A549 (cell line): Measurements from ENCODE around the gene B4GALT1. TPM values are rescaled to one million over a fixed set of nuclear protein-coding genes. Genes with fewer than 3 reads are reported as not detected.

Source experiments
- ATAC-seq, 2 experiments: fragments of 200-7000 bp in 1 of 2; fragments of >200 bp in 1 of 2; cut with Nextera tagmentation in 1 of 2; cut with Tn5 transposase in 1 of 2; 3 replicates each; pipeline versions ENCODE4 v1.8.0 to v1.9.1; 2018 to 2020; ENCODE audit warnings: mild to moderate bottlenecking in 1 of 2, moderate library complexity in 1 of 2
- CTCF ChIA-PET: fragments of 300-600 bp; sonication (Branson Sonifier 250); formaldehyde crosslinking; extraction: SDS; loops from one replicate; lab custom pipeline; 2021; ENCODE audit warnings: antibody characterized with exemption, inconsistent platforms; lab: Yijun Ruan, JAX
- POLR2A ChIA-PET: fragments of 350-600 bp; formaldehyde crosslinking; extraction: SDS; loops from one replicate; lab custom pipeline; 2021; ENCODE audit warnings: antibody characterized with exemption, inconsistent platforms; lab: Yijun Ruan, JAX
- DNase-seq, 2 experiments: peaks; one replicate each; pipeline versions ENCODE4 v3.0.0 to v3.0.0-alpha.2; 2011 to 2016; ENCODE audit warnings: low read depth in 1 of 2, low spot score in 1 of 2
- FAIRE-seq: peaks from 2 replicates; lab custom pipeline; 2011; peaks lifted over from hg19 to GRCh38; lab: Jason Lieb, UNC
- H3K27ac ChIP-seq, 2 experiments: fragments of >200 bp; sonication (Bioruptor Twin); formaldehyde crosslinking; 3 replicates each; pipeline ENCODE4 v1.5.1; 2016 to 2017
- H3K4me1 ChIP-seq: fragments of >200 bp; sonication (Bioruptor Twin); formaldehyde crosslinking; 3 replicates; pipeline ENCODE4 v1.6.1; 2016
- H3K4me2 ChIP-seq: fragments of >200 bp; sonication (Bioruptor Twin); formaldehyde crosslinking; 3 replicates; pipeline ENCODE4 v1.6.1; 2016
- H3K4me3 ChIP-seq: fragments of >200 bp; sonication (Bioruptor Twin); formaldehyde crosslinking; 3 replicates; pipeline ENCODE4 v1.5.1; 2016
- H3K9me3 ChIP-seq: fragments of >200 bp; sonication (Bioruptor Twin); formaldehyde crosslinking; 3 replicates; pipeline ENCODE4 v1.6.1; 2016
- BCL3 ChIP-seq: fragments of >200 bp; sonication (Bioruptor Twin); formaldehyde crosslinking; IDR thresholded peaks from 3 replicates; pipeline ENCODE4 v1.6.1; 2016
- E2F6 ChIP-seq: IDR thresholded peaks from 2 replicates; pipeline ENCODE4 v1.6.1; 2012; ENCODE audit warnings: low read depth, borderline replicate concordance
- EHMT2 ChIP-seq: fragments of 200-600 bp; sonication (generic); IDR thresholded peaks from 2 replicates; pipeline ENCODE4 v1.6.1; 2016; ENCODE audit warnings: antibody characterized with exemption, low read depth, mild to moderate bottlenecking, moderate library complexity
- EP300 ChIP-seq, 2 experiments: fragments of >200 bp; sonication (Bioruptor Twin); formaldehyde crosslinking; IDR thresholded peaks; 2 replicates in 1 of 2; 3 replicates in 1 of 2; pipeline ENCODE4 v1.6.1; 2016 to 2017
- FOSB ChIP-seq: fragments of 250-450 bp; sonication (Bioruptor Pico); IDR thresholded peaks from 2 replicates; pipeline ENCODE4 v1.5.0; 2020; ENCODE audit warnings: mild to moderate bottlenecking, moderate library complexity
- NFE2L2 ChIP-seq: fragments of 150-350 bp; conservative IDR thresholded peaks from 2 replicates; pipeline ENCODE4 v1.6.1; 2014; ENCODE audit warnings: low read length
- NR3C1 ChIP-seq: fragments of >200 bp; sonication (Bioruptor Twin); formaldehyde crosslinking; IDR thresholded peaks from 3 replicates; pipeline ENCODE4 v1.6.1; 2017
- PBX3 ChIP-seq: IDR thresholded peaks from 2 replicates; pipeline ENCODE4 v1.6.1; 2012
- TFCP2L1 ChIP-seq: fragments of 250-450 bp; sonication (Bioruptor Pico); IDR thresholded peaks from 2 replicates; pipeline ENCODE4 v1.5.0; 2021; ENCODE audit warnings: mild to moderate bottlenecking
- TP53 ChIP-seq: fragments of 250-450 bp; sonication (Bioruptor Pico); IDR thresholded peaks from 2 replicates; pipeline ENCODE4 v1.5.0; 2021; ENCODE audit warnings: mild to moderate bottlenecking, moderate library complexity
- USF2 ChIP-seq: fragments of 450-650 bp; IDR thresholded peaks from 2 replicates; pipeline ENCODE4 v1.6.1; 2014; ENCODE audit warnings: antibody characterized with exemption
- ZC3H11A ChIP-seq: fragments of 450-650 bp; IDR thresholded peaks from 2 replicates; pipeline ENCODE4 v1.6.1; 2014; ENCODE audit warnings: antibody characterized with exemption, mild to moderate bottlenecking
- WGBS: methylation state at CpG from one replicate; pipeline ENCODE4 v1.1.6; 2017; ENCODE audit errors: missing lambda C conversion rate; 5-methylcytosine and 5-hydroxymethylcytosine counted together
- polyA plus RNA-seq, 4 experiments: library from polyadenylated mRNA; depleted of rRNA in 3 of 4; stranded (reverse); fragments of >200 nt; fragmentation: RNase III in 1 of 4; extraction: RNeasy Plus Mini Kit Qiagen cat#74134 plus additional on column Dnase treatment in 1 of 4; gene quantifications; 2 replicates in 3 of 4; 3 replicates in 1 of 4; pipeline ENCODE4 v1.2.3, GENCODE V29; 2011 to 2017
- TF ChIP-seq, protein P1 (sequence below): fragments of 150-350 bp; IDR thresholded peaks from 2 replicates; pipeline ENCODE4 v1.6.1; 2014; ENCODE audit warnings: low read depth, mild to moderate bottlenecking, low read length
- TF ChIP-seq, protein P2 (sequence below): fragments of 250-450 bp; sonication (Bioruptor Pico); IDR thresholded peaks from 2 replicates; pipeline ENCODE4 v1.5.0; 2020; ENCODE audit warnings: low read depth, mild to moderate bottlenecking, moderate library complexity

The B4GALT1 gene
- polyA plus RNA-seq, 2 of the 4 experiments (the other 2 are of a cell fraction): 167 to 180 TPM

GRCh38 chr9:33184963-33185362 lies 17.8 kb upstream of the B4GALT1 start:
- DNase-seq (peak in 1 of 2 experiments; percentile 42), ATAC-seq (peak in 1 of 2 experiments; percentile 38; a peak in 3 of 6 replicates)
- CTCF ChIA-PET: interaction anchor here (0.6 to 1.8 kb wide), 8 partner anchors 10 to 104 kb away, joined by 3 to 6 read pairs (median 3); partner anchors contain the start of gene B4GALT1
- no peaks in the 10 kb centered on the region for H3K9me3 ChIP-seq
- no peak overlapping the region for H3K4me3 ChIP-seq
- peak overlapping the region; percentile 9 for H3K4me2 ChIP-seq
- 37% methylated on average over 2 of the region's 2 CpGs for WGBS
- H3K4me1 ChIP-seq: peaks cover 17% of the 10 kb centered on the region
- TF ChIP-seq USF2 (peak; percentile 30; the same call in 1 of the 2 replicates), NFE2L2 (no peak), TP53 (CRISPR knock-in tag) (no peak)
- TF ChIP-seq, all 56 proteins: peak for 1
- no peak for FAIRE-seq
- H3K27ac ChIP-seq: peak overlapping the region in 1 of 2 experiments; percentile 6; a peak in 1 of 6 replicates
- POLR2A ChIA-PET: interaction anchor here (1.1 to 1.4 kb wide), 2 partner anchors 18 to 160 kb away, joined by 3 read pairs; partner anchors contain the start of genes B4GALT1 and DNAJA1

GRCh38 chr9:33182519-33182918 lies 15.4 kb upstream of the B4GALT1 start:
- CTCF ChIA-PET: interaction anchor here (1.3 kb wide), 1 partner anchor 12 kb away, joined by 3 read pairs; no protein-coding TSS in a partner anchor

GRCh38 chr9:33180526-33181184 lies 13.5 kb upstream of the B4GALT1 start:
- Histone ChIP-seq H3K27ac (peak overlapping the region in 1 of 2 experiments; percentile 37; a peak in 1 of 6 replicates), H3K9me3 (no peaks in the 10 kb centered on the region), H3K4me1 (peaks cover 12% of the 10 kb centered on the region), H3K4me2 (no peak overlapping the region), H3K4me3 (no peak overlapping the region)
- FAIRE-seq: no peak
- no peak for DNase-seq
- TF ChIP-seq TFCP2L1 (CRISPR knock-in tag) (no peak), NR3C1 (no peak), BCL3 (no peak), EP300 (IDR thresholded peaks at IDR 0.05) (no peak), FOSB (CRISPR knock-in tag) (no peak), ZC3H11A (no peak), EHMT2 (no peak), NFE2L2 (no peak), PBX3 (no peak), E2F6 (no peak)
- TF ChIP-seq, protein P1, sequence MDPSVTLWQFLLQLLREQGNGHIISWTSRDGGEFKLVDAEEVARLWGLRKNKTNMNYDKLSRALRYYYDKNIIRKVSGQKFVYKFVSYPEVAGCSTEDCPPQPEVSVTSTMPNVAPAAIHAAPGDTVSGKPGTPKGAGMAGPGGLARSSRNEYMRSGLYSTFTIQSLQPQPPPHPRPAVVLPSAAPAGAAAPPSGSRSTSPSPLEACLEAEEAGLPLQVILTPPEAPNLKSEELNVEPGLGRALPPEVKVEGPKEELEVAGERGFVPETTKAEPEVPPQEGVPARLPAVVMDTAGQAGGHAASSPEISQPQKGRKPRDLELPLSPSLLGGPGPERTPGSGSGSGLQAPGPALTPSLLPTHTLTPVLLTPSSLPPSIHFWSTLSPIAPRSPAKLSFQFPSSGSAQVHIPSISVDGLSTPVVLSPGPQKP: no peak
- 64% methylated on average over 8 of the region's 8 CpGs for WGBS
- CTCF ChIA-PET: interaction anchor here (1.9 kb wide), 1 partner anchor 10 kb away, joined by 10 read pairs; no protein-coding TSS in a partner anchor
- ATAC-seq: no peak
- POLR2A ChIA-PET: no interaction called here

More at GRCh38 chr9:33182519-33182918, 15.4 kb upstream of the B4GALT1 start:
- no peak overlapping the region for H3K27ac ChIP-seq
- WGBS: 89% methylated on average over 2 of the region's 2 CpGs
- POLR2A ChIA-PET: no interaction called here
- TF ChIP-seq, protein P2, sequence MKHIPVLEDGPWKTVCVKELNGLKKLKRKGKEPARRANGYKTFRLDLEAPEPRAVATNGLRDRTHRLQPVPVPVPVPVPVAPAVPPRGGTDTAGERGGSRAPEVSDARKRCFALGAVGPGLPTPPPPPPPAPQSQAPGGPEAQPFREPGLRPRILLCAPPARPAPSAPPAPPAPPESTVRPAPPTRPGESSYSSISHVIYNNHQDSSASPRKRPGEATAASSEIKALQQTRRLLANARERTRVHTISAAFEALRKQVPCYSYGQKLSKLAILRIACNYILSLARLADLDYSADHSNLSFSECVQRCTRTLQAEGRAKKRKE: no peak
- TF ChIP-seq BCL3: no peak
- TF ChIP-seq, protein P1: no peak
- no peak for TF ChIP-seq NR3C1
- TF ChIP-seq TP53 (CRISPR knock-in tag): no peak
- H3K4me2 ChIP-seq: no peak overlapping the region
- H3K9me3 ChIP-seq: no peaks in the 10 kb centered on the region
- ATAC-seq: no peak
- no peak for FAIRE-seq
- no peak for DNase-seq
- H3K4me3 ChIP-seq: no peak overlapping the region
- H3K4me1 ChIP-seq: peaks cover 17% of the 10 kb centered on the region
